OCI-LY3 (cell line): ENCODE measurements around the gene NXPE3.

Source experiments
- CTCF ChIP-seq: fragments of 200-600, 300-600 bp; sonication (generic); IDR thresholded peaks from 2 replicates; pipeline ENCODE4 v1.5.1; 2014; ENCODE audit warnings: antibody characterized with exemption, low read length, low read depth
- EZH2phosphoT487 ChIP-seq: fragments of 200-600 bp; shearing (Covaris generic); IDR thresholded peaks from 2 replicates; pipeline ENCODE4 v1.6.1; 2018; ENCODE audit warnings: antibody characterized with exemption, mixed run types, low read depth

DNA sequence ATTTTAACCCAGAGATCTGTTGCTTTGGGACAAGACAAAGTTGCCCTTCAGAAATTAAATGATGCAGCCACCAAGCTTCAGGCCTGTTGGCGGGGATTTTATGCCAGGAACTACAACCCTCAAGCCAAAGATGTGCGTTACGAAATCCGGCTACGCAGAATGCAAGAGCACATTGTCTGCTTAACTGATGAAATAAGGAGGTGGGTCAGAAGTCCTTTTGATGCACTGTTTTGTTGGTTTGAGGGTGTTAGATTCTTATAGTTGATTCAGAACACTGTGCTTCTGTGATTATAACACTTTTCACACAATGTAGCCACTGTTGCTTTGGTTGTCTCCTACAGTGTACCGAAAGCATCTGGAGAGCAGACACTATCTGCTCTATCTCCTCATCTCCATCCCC lies 20.8 kb upstream of the NXPE3 start:
- no peak for TF ChIP-seq CTCF
- TF ChIP-seq EZH2phosphoT487 = no peak
